Activated T-cell treated with anti-CD3 and anti-CD28 coated beads for 48 hours (primary cell): ENCODE results near the gene ZFPM1.
A peak's percentile ranks its signal among the peaks of the same experiment; 100 is the strongest.

Source experiments
- DNase-seq: peaks from one replicate; pipeline ENCODE4 v3.0.0-alpha.2; 2020; ENCODE audit warnings: low read depth

Gene ZFPM1

GRCh38 chr16:88433632-88434352 is 19.3 kb upstream of the ZFPM1 start:
- DNase-seq, result no peak

- no peak for DNase-seq
Measured at GRCh38 chr16:88434353-88434690, 18.8 kb upstream of the ZFPM1 start.

DNA sequence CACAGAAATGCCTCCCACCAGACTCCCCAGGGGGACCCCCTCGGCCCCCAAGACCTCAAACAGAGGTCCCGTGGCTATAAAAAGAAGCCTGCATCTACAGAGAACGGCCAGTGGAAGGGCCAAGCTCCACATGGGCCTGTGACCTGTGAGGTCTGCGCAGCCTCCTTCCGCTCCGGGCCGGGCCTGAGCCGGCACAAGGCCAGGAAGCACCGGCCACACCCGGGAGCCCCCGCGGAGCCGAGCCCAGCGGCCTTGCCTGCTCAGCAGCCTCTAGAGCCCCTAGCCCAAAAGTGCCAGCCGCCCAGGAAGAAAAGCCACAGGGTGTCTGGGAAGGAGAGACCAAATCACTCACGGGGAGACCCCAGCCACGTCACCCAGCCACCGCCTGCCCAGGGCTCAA is 18.3 kb upstream of the ZFPM1 start:
- DNase-seq, result no peak

- DNase-seq, result no peak
Measured at GRCh38 chr16:88435437-88436355, 17.4 kb upstream of the ZFPM1 start.

DNA sequence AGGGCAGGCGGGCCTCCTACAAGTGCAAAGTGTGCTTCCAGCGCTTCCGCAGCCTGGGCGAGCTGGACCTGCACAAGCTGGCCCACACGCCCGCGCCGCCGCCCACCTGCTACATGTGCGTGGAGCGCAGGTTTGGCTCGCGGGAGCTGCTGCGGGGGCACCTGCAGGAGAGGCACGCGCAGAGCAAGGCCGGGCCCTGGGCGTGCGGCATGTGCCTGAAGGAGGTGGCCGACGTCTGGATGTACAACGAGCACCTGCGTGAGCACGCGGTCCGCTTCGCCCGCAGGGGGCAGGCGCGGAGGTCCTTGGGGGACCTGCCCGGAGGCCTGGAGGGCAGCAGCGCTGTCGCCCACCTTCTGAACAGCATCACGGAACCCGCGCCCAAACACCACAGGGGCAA is 16.3 kb upstream of the ZFPM1 start:
- DNase-seq, result no peak

DNA sequence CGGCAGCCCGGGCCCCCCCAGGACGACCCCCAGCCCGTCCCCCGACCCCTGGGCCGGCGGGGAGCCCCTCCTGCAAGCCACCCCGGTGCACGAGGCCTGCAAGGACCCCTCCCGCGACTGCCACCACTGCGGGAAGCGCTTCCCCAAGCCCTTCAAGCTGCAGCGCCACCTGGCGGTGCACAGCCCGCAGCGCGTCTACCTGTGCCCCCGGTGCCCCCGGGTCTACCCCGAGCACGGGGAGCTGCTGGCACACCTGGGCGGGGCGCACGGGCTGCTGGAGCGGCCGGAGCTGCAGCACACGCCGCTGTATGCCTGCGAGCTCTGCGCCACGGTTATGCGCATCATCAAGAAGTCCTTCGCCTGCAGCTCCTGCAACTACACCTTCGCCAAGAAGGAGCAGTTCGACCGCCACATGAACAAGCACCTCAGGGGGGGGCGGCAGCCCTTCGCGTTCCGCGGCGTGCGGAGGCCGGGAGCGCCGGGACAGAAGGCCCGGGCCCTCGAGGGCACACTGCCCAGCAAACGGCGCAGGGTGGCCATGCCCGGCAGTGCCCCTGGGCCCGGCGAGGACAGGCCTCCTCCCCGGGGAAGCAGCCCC is 15.6 kb upstream of the ZFPM1 start:
- DNase-seq, result peak; percentile 69

DNA sequence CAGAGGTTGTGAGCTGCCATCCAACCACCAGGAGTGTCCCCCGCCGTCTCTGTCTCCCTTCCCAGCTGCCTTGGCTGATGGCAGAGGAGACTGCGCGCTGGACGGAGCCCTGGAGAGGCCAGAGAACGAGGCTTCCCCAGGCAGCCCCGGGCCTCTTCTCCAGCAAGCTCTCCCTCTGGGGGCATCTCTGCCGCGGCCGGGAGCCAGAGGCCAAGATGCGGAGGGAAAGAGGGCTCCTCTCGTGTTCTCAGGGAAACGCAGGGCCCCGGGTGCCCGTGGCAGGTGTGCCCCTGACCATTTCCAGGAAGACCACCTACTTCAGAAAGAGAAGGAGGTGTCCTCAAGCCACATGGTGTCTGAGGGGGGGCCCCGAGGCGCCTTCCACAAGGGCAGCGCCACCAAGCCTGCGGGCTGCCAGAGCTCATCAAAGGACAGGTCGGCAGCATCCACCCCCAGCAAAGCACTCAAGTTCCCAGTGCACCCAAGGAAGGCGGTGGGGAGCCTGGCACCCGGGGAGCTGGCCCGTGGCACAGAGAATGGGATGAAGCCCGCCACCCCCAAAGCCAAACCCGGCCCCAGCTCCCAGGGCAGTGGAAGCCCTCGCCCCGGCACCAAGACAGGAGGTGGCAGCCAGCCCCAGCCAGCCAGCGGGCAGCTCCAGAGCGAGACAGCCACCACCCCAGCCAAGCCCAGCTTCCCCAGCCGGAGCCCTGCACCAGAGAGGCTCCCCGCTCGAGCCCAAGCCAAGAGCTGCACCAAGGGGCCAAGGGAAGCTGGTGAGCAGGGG is 14.8 kb upstream of the ZFPM1 start:
- no peak for DNase-seq

DNA sequence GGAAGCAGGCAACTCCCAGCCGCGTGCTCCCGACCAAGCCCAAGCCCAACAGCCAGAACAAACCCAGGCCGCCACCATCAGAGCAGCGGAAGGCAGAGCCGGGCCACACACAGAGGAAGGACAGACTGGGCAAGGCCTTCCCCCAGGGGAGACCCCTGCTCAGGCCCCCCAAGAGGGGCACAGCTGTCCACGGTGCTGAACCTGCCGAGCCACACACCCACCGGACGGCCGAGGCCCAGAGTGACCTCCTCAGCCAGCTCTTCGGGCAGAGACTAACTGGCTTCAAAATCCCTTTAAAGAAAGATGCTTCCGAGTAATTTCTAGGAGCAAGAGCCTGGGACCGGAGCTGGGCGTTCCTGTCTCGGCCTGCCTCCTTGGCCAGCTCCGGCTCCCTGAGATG is 14.1 kb upstream of the ZFPM1 start:
- no peak for DNase-seq

GRCh38 chr16:88439706-88440105 is 13.4 kb upstream of the ZFPM1 start:
- DNase-seq, result no peak

- DNase-seq, result no peak
Measured at GRCh38 chr16:88440111-88440510, 13.0 kb upstream of the ZFPM1 start.

DNA sequence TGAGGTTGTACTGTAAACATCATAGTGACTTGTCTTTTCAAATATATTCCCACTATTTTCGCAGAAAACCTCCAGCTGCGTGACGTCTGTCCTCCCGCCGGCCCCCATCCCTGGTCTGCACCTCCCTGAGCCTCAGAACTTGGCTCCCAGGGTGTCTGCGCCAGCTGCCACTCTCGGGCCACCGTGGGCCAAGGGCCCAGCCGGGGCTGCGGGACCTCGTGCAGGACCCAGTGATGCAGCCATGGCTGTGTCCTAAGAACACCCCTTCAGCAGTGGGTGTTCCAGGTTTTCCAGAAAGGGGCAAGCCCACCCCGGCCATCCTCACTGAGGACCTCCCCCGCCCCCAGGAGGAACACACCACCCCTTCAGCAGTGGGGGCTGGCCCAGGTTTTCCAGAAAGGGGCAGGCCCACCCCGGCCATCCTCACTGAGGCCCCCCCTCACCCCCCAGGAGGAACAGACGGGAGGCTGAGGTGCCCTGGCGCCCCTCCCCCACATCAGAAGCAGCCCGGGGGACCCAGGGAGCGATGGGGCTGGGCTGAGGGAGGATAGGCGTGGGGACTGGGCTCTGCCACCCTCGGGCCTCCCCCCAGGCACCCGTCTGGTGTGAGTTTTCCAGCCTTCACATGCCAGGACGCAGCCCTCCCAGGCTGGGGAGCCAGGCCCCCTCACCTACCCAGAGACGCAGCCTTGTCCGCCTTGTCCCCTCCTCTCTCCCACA is 12.2 kb upstream of the ZFPM1 start:
- no peak for DNase-seq

GRCh38 chr16:88441460-88441859 is 11.6 kb upstream of the ZFPM1 start:
- DNase-seq, result no peak

- DNase-seq, result no peak
Measured at GRCh38 chr16:88442383-88442726, 10.7 kb upstream of the ZFPM1 start.

DNA sequence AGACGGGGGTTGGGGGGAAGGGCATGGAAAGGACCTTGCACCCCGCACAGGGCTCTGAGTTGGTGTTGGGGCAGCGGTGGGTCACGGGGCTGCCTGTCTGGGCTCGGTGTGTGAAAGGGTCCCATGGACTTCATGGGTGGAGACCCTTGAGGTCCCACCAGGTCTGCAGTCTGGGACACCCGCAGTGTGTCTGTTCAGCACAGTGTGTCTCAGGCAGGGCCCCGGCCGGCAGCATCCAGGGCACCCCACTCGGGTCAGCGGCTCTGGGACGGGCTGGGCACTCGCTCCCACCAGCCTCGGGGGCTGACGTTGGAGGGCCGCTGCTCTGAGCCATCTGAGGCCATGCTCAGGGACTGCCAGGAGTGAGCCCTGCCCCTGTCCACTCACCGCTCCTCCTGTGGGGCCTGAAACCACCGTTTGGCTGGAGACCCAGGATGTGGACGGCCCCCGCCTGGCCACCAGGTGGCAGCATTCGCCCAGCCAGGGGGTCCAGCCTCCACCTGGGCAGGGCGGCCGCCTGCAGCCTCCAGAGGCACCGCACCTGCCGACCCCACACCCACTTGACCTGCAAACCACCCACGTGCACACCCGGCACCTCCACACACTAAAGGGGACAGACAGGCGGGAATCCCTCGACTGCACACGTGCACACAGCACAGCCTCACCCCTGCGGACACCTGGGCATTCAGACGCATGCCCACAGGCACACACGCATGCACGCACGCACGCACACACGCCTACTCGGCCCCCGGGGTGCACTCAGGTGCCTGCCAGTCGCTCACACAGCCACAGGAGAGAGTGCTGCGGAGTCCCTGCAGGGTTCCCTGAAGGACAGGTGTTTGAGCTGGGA is 10.1 kb upstream of the ZFPM1 start:
- DNase-seq, result peak; percentile 75

GRCh38 chr16:88444826-88445582 is 8.1 kb upstream of the ZFPM1 start:
- DNase-seq, result no peak

DNA sequence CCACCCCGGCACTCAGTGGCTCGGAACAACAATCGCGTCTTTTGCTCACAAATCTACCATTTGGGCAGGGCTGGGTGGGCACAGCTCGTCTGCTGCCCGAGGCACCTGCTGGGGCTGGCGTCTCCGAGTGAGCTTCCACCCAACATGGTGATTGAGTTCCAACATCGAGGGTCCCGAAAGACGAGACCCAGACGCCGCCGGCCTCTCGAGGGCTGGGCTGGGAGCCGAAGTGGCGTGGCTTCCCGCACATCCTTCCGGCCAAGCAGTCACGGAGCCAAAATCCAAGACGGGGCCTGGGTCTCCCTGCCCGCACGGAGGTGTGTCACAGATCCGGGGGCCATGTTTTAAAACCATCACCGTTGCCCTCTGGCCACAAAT is 7.5 kb upstream of the ZFPM1 start:
- no peak for DNase-seq

- DNase-seq, result no peak
Measured at GRCh38 chr16:88446061-88446460, 7.0 kb upstream of the ZFPM1 start.

DNA sequence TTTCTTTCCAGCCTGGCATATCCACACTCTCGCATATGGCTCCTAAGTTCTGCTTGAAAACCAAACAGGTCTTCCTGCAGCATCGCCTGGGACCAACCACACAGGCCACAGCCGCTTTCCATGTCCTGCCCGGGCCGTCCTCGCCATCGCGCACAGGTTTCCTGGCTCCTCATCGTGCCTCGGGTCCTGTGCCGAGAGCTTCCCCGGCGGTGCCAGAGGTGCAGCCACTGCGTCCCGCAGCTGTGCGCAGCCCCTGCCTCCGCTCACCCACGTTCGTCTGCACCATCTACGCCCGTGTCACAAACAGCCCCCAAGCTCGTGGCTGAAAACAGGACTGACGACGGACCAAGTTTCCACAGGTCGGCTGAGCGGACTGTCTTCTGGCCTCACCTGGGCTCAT is 6.3 kb upstream of the ZFPM1 start:
- no peak for DNase-seq

DNA sequence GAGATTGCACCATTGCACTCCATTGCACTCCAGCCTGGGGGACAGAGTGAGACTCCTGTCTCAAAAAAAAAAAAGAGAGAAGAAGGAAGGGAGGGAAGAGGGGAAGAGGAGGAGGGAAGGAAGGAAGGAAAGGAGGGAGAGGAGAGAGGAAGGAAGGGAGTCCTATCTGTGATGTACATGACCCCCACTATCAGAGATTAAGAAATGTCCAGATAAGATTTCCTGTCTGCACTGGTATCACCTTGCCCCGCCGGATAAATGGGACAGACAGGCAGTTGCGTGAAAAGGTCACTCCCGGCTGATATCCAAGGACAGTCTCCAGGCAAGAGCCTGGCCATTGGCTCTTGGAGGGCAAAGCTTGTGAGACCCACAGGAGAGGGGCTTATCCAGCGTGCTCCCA is 5.2 kb upstream of the ZFPM1 start:
- DNase-seq, result no peak
